ENCODE data around the gene RAB5IF. TPM values are rescaled to one million over a fixed set of nuclear protein-coding genes. Genes with fewer than 3 reads are reported as not detected.

RAB5IF gene
- total and polyA plus RNA-seq, 2 of the 13 experiments (the other 11 are each of a cell fraction or from before 2014, with no cell fraction given), result 261 to 305 TPM

DNA sequence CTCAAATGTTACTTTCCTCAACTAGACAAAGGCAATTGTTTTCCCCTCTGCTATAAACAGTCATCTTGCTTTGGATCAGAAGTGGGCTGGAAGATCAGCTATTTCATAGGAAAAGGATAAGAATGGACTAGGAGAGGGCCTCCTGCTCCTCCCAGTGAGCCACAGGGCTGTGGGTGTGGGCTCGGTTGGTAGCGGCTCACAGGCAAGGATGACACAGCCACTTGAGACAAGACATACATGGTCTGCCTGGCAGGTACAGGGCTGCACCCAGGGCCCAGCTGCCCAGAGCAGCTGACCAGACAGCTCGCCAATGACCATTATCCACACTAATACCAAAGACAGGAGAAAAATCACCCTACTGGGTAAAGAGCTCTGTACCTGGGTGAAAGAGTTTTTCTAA lies 49.4 kb downstream of the RAB5IF start:
- Histone ChIP-seq H4K20me1 (ENCODE audit: insufficient read depth, low read length) (no peaks in the 10 kb centered on the region), H2AFZ (ENCODE audit: low read length) (no peak overlapping the region), H3K4me2 (ENCODE audit: low read depth, low read length) (no peak overlapping the region), H3K27ac (ENCODE audit: extremely low read length, insufficient read depth, low read length) (no peak overlapping the region), H3K4me1 (ENCODE audit: insufficient read depth, low read length) (no peaks in the 10 kb centered on the region), H3K27me3 (ENCODE audit: control insufficient read depth in 1 of 2, insufficient read depth in 2 of 2, low read length in 2 of 2) (no peaks in the 10 kb centered on the region), H3K4me3 (replicated peaks in 1 of 3; ENCODE audit: insufficient read depth in 1 of 3, low read depth in 2 of 3, low read length in 3 of 3) (no peak overlapping the region), H3K79me2 (ENCODE audit: insufficient read depth, low read length) (no peaks in the 10 kb centered on the region), H3K9me3 (ENCODE audit: low read length) (no peaks in the 10 kb centered on the region), H3K36me3 (replicated peaks in 1 of 2; ENCODE audit: control insufficient read depth in 1 of 2, insufficient read depth in 2 of 2, low read length in 2 of 2) (peaks cover 10 to 27% of the 10 kb centered on the region in 2 experiments), H3K9ac (ENCODE audit: insufficient read depth, low read depth, low read length) (no peak overlapping the region)
- DNase-seq (ENCODE audit: low spot score) (no peak), ATAC-seq (no peak), FAIRE-seq (no peak)
- 98% methylated on average over 3 of the region's 3 CpGs for WGBS (ENCODE audit: low lambda C conversion rate)
- in situ Hi-C loops (cut with HindIII; ENCODE audit: extremely low pct_ligation_motif_present, low pct_unique_long_range_greater_than_20kb), result no loop called here
- intact Hi-C loops (cut with micrococcal nuclease; ENCODE audit: unreplicated experiment), result no loop called here
- POLR2A ChIA-PET, result interaction anchor here (1.2 kb wide), 1 partner anchor 12 kb away, joined by 3 read pairs; no protein-coding TSS in a partner anchor
- CTCF ChIA-PET (ENCODE audit: low intra/inter-chr PET ratio, low total read pairs), result no interaction called here
- BruUV-seq (replicated peaks), result no TSS peak
- no peak for TF ChIP-seq HNRNPUL1 (IDR thresholded peaks at IDR 0.05; ENCODE audit: low read depth, low read length)
- TF ChIP-seq ZFP36 (IDR thresholded peaks at IDR 0.05; ENCODE audit: borderline replicate concordance, low read depth, low read length, partially characterized antibody), result no peak
- no peak for TF ChIP-seq ZNF589 (CRISPR knock-in tag; conservative IDR thresholded peaks at IDR 0.05)
- no peak for TF ChIP-seq ZNF572 (CRISPR knock-in tag; IDR thresholded peaks at IDR 0.05)
- TF ChIP-seq RFXANK (CRISPR knock-in tag; IDR thresholded peaks at IDR 0.05), result no peak
- no peak for TF ChIP-seq ZNF607 (CRISPR knock-in tag; IDR thresholded peaks at IDR 0.05; ENCODE audit: borderline replicate concordance)
- TF ChIP-seq, protein P1, sequence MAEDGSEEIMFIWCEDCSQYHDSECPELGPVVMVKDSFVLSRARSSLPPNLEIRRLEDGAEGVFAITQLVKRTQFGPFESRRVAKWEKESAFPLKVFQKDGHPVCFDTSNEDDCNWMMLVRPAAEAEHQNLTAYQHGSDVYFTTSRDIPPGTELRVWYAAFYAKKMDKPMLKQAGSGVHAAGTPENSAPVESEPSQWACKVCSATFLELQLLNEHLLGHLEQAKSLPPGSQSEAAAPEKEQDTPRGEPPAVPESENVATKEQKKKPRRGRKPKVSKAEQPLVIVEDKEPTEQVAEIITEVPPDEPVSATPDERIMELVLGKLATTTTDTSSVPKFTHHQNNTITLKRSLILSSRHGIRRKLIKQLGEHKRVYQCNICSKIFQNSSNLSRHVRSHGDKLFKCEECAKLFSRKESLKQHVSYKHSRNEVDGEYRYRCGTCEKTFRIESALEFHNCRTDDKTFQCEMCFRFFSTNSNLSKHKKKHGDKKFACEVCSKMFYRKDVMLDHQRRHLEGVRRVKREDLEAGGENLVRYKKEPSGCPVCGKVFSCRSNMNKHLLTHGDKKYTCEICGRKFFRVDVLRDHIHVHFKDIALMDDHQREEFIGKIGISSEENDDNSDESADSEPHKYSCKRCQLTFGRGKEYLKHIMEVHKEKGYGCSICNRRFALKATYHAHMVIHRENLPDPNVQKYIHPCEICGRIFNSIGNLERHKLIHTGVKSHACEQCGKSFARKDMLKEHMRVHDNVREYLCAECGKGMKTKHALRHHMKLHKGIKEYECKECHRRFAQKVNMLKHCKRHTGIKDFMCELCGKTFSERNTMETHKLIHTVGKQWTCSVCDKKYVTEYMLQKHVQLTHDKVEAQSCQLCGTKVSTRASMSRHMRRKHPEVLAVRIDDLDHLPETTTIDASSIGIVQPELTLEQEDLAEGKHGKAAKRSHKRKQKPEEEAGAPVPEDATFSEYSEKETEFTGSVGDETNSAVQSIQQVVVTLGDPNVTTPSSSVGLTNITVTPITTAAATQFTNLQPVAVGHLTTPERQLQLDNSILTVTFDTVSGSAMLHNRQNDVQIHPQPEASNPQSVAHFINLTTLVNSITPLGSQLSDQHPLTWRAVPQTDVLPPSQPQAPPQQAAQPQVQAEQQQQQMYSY (CRISPR knock-in tag; IDR thresholded peaks at IDR 0.05), result no peak
- TF ChIP-seq, protein P2, sequence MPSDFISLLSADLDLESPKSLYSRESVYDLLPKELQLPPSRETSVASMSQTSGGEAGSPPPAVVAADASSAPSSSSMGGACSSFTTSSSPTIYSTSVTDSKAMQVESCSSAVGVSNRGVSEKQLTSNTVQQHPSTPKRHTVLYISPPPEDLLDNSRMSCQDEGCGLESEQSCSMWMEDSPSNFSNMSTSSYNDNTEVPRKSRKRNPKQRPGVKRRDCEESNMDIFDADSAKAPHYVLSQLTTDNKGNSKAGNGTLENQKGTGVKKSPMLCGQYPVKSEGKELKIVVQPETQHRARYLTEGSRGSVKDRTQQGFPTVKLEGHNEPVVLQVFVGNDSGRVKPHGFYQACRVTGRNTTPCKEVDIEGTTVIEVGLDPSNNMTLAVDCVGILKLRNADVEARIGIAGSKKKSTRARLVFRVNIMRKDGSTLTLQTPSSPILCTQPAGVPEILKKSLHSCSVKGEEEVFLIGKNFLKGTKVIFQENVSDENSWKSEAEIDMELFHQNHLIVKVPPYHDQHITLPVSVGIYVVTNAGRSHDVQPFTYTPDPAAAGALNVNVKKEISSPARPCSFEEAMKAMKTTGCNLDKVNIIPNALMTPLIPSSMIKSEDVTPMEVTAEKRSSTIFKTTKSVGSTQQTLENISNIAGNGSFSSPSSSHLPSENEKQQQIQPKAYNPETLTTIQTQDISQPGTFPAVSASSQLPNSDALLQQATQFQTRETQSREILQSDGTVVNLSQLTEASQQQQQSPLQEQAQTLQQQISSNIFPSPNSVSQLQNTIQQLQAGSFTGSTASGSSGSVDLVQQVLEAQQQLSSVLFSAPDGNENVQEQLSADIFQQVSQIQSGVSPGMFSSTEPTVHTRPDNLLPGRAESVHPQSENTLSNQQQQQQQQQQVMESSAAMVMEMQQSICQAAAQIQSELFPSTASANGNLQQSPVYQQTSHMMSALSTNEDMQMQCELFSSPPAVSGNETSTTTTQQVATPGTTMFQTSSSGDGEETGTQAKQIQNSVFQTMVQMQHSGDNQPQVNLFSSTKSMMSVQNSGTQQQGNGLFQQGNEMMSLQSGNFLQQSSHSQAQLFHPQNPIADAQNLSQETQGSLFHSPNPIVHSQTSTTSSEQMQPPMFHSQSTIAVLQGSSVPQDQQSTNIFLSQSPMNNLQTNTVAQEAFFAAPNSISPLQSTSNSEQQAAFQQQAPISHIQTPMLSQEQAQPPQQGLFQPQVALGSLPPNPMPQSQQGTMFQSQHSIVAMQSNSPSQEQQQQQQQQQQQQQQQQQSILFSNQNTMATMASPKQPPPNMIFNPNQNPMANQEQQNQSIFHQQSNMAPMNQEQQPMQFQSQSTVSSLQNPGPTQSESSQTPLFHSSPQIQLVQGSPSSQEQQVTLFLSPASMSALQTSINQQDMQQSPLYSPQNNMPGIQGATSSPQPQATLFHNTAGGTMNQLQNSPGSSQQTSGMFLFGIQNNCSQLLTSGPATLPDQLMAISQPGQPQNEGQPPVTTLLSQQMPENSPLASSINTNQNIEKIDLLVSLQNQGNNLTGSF (CRISPR knock-in tag; IDR thresholded peaks at IDR 0.05), result no peak
- TF ChIP-seq FOXP1 (IDR thresholded peaks at IDR 0.05), result no peak
- TF ChIP-seq FOXP1 (CRISPR knock-in tag; IDR thresholded peaks at IDR 0.05), result no peak
- TF ChIP-seq ZNF18 (CRISPR knock-in tag; IDR thresholded peaks at IDR 0.05; ENCODE audit: insufficient replicate concordance), result no peak
- no peak for TF ChIP-seq IKZF4 (CRISPR knock-in tag; IDR thresholded peaks at IDR 0.05; ENCODE audit: borderline replicate concordance, low read depth, not compliant biosample characterization)
- TF ChIP-seq SIN3B (IDR thresholded peaks at IDR 0.05; ENCODE audit: low read length), result no peak
- no peak for TF ChIP-seq POGZ (CRISPR knock-in tag; IDR thresholded peaks at IDR 0.05)
- no peak for TF ChIP-seq SP140L (CRISPR knock-in tag; IDR thresholded peaks at IDR 0.05; ENCODE audit: borderline replicate concordance)
- TF ChIP-seq ARHGAP35 (CRISPR knock-in tag; IDR thresholded peaks at IDR 0.05; ENCODE audit: borderline replicate concordance), result no peak

Data from HepG2 (cell line).